ENCODE results near the gene ADAMTS17. TPM values are rescaled to one million over a fixed set of nuclear protein-coding genes. Genes with fewer than 3 reads are reported as not detected.

The ADAMTS17 gene
- total and polyA plus RNA-seq, 9 of the 15 experiments (the other 6 are each of a cell fraction or from before 2014, with no cell fraction given) = 0.01 to 0.14 (median 0.07) TPM; not detected in 6

- 3% methylated on average over 3 of the region's 3 CpGs for WGBS (ENCODE audit: insufficient coverage, low coverage, missing lambda C conversion rate)
- H3K36me3 ChIP-seq (ENCODE audit: control insufficient read depth, insufficient read depth, low read length) = no peaks in the 10 kb centered on the region
- H3K79me2 ChIP-seq (ENCODE audit: control insufficient read depth, insufficient read depth, low read length) = no peaks in the 10 kb centered on the region
- FAIRE-seq = no peak
- H3K4me1 ChIP-seq (replicated peaks in 1 of 2; ENCODE audit: control insufficient read depth in 2 of 2, insufficient read depth in 2 of 2, low read length in 2 of 2) = no peaks in the 10 kb centered on the region; a peak in 1 of 5 replicates
- TF ChIP-seq HMGXB4 (CRISPR knock-in tag; IDR thresholded peaks at IDR 0.05) = no peak
- no peak for TF ChIP-seq CTCF (IDR thresholded peaks at IDR 0.05 in 2 of 3, conservative IDR thresholded peaks at IDR 0.05 in 1 of 3; ENCODE audit: insufficient read depth in 2 of 3, low read depth in 1 of 3, low read length in 3 of 3)
- no peak for TF ChIP-seq FOXJ2 (tag; IDR thresholded peaks at IDR 0.05)
- no peak for TF ChIP-seq ZBTB43 (CRISPR knock-in tag; IDR thresholded peaks at IDR 0.05)
- TF ChIP-seq DACH1 (IDR thresholded peaks at IDR 0.05; ENCODE audit: partially characterized antibody) = no peak
- TF ChIP-seq ZNF24 (IDR thresholded peaks at IDR 0.05) = no peak
- no peak for TF ChIP-seq POLR2H (tag; IDR thresholded peaks at IDR 0.05; ENCODE audit: low read depth)
- no peak for TF ChIP-seq ZNF584 (CRISPR knock-in tag; IDR thresholded peaks at IDR 0.05; ENCODE audit: low read depth)
- no peak for TF ChIP-seq CHD4 (IDR thresholded peaks at IDR 0.05; ENCODE audit: insufficient read depth, insufficient replicate concordance, low read depth, low read length, poor library complexity, severe bottlenecking)
- in situ Hi-C loops (cut with MboI) = no loop called here
- no peaks in the 10 kb centered on the region for H3K9me1 ChIP-seq (ENCODE audit: control insufficient read depth, insufficient read depth, low read length)
- no peak for DNase-seq (ENCODE audit: extremely low read depth in 1 of 4, low spot score in 3 of 4)
- no peak overlapping the region for H3K4me3 ChIP-seq
- ATAC-seq = no peak
- H3K9ac ChIP-seq (ENCODE audit: insufficient read depth in 1 of 2, low read depth in 2 of 2, low read length in 2 of 2) = no peak overlapping the region
- ChIA-PET CTCF (ENCODE audit: low intra/inter-chr PET ratio) (no interaction called here), POLR2A (interaction anchor here (0.6 kb wide), 1 partner anchor 74 kb away, joined by 3 read pairs; no protein-coding TSS in a partner anchor)
- H3K27me3 ChIP-seq (ENCODE audit: control insufficient read depth in 2 of 2, insufficient read depth in 2 of 2, low read length in 2 of 2) = peaks cover 5 to 29% of the 10 kb centered on the region in 2 experiments; a peak in 3 of 5 replicates
- no peaks in the 10 kb centered on the region for H3K9me3 ChIP-seq (replicated peaks; ENCODE audit: control insufficient read depth, insufficient read depth, low read depth, low read length)
- BruUV-seq (replicated peaks) = no TSS peak
- intact Hi-C loops (cut with micrococcal nuclease) = no loop called here
- no peaks in the 10 kb centered on the region for H4K20me1 ChIP-seq (replicated peaks; ENCODE audit: control insufficient read depth, insufficient read depth, low read length)
- no peak overlapping the region for H3K4me2 ChIP-seq (ENCODE audit: insufficient read depth, low read length)
- H3K27ac ChIP-seq (ENCODE audit: extremely low read depth, low read depth, low read length) = no peak overlapping the region
- H2AFZ ChIP-seq (ENCODE audit: low read depth, low read length) = no peak overlapping the region
These were observed 247.7 kb downstream of the ADAMTS17 start for GRCh38 chr15:100094127-100094510.
